ENCODE data around the gene ZC3H7B. TPM values are rescaled to one million over a fixed set of nuclear protein-coding genes. Genes with fewer than 3 reads are reported as not detected.

ZC3H7B gene
- total RNA-seq, 2 experiments from 2014 or later: 46.1 to 47.9 TPM

- intact Hi-C loops (cut with micrococcal nuclease): no loop called here
- ChIA-PET POLR2A (no interaction called here), CTCF (interaction anchor here (1.2 kb wide), 1 partner anchor 173 kb away, joined by 3 read pairs; no protein-coding TSS in a partner anchor)
- no peak overlapping the region for H3K4me3 Mint-ChIP-seq
- no peak overlapping the region for H3K27ac Mint-ChIP-seq
- DNase-seq (no peak), ATAC-seq (no peak)
- TF ChIP-seq CTCF (IDR thresholded peaks at IDR 0.05): no peak
- peaks cover 26% of the 10 kb centered on the region for H3K36me3 Mint-ChIP-seq (ENCODE audit: low read depth)
- H3K27me3 Mint-ChIP-seq: no peaks in the 10 kb centered on the region
- no peaks in the 10 kb centered on the region for H3K9me3 Mint-ChIP-seq
- no peaks in the 10 kb centered on the region for H3K4me1 Mint-ChIP-seq (ENCODE audit: low read depth)
These were observed 52.7 kb downstream of the ZC3H7B start for GRCh38 chr22:41353862-41354575.

- DNase-seq (no peak), ATAC-seq (no peak)
- no peaks in the 10 kb centered on the region for H3K27me3 Mint-ChIP-seq
- no peak overlapping the region for H3K4me3 Mint-ChIP-seq
- intact Hi-C loops (cut with micrococcal nuclease): no loop called here
- ChIA-PET CTCF (interaction anchor here (1.2 kb wide), 1 partner anchor 172 kb away, joined by 3 read pairs; no protein-coding TSS in a partner anchor), POLR2A (no interaction called here)
- no peak for TF ChIP-seq CTCF (IDR thresholded peaks at IDR 0.05)
- no peaks in the 10 kb centered on the region for H3K9me3 Mint-ChIP-seq
- no peaks in the 10 kb centered on the region for H3K4me1 Mint-ChIP-seq (ENCODE audit: low read depth)
- H3K27ac Mint-ChIP-seq: no peak overlapping the region
- peaks cover 25% of the 10 kb centered on the region for H3K36me3 Mint-ChIP-seq (ENCODE audit: low read depth)
These were observed 53.7 kb downstream of the ZC3H7B start for GRCh38 chr22:41354979-41355378.

- Mint-ChIP-seq H3K27me3 (no peaks in the 10 kb centered on the region), H3K9me3 (no peaks in the 10 kb centered on the region), H3K36me3 (ENCODE audit: low read depth) (peaks cover 17% of the 10 kb centered on the region), H3K27ac (no peak overlapping the region), H3K4me3 (no peak overlapping the region), H3K4me1 (ENCODE audit: low read depth) (no peaks in the 10 kb centered on the region)
- DNase-seq (no peak), ATAC-seq (no peak)
- no peak for TF ChIP-seq CTCF (IDR thresholded peaks at IDR 0.05)
- ChIA-PET POLR2A (no interaction called here), CTCF (no interaction called here)
- intact Hi-C loops (cut with micrococcal nuclease): no loop called here
These were observed 54.6 kb downstream of the ZC3H7B start for GRCh38 chr22:41355895-41356294.

GRCh38 chr22:41356430-41357028, 55.2 kb downstream of the ZC3H7B start:
- Mint-ChIP-seq H3K27me3 (no peaks in the 10 kb centered on the region), H3K27ac (no peak overlapping the region), H3K36me3 (ENCODE audit: low read depth) (peaks cover 17% of the 10 kb centered on the region), H3K4me1 (ENCODE audit: low read depth) (no peaks in the 10 kb centered on the region), H3K9me3 (no peaks in the 10 kb centered on the region), H3K4me3 (no peak overlapping the region)
- no peak for TF ChIP-seq CTCF (IDR thresholded peaks at IDR 0.05)
- no peak for DNase-seq
- intact Hi-C loops (cut with micrococcal nuclease): no loop called here
- ChIA-PET CTCF (no interaction called here), POLR2A (no interaction called here)
- ATAC-seq: no peak

DNA sequence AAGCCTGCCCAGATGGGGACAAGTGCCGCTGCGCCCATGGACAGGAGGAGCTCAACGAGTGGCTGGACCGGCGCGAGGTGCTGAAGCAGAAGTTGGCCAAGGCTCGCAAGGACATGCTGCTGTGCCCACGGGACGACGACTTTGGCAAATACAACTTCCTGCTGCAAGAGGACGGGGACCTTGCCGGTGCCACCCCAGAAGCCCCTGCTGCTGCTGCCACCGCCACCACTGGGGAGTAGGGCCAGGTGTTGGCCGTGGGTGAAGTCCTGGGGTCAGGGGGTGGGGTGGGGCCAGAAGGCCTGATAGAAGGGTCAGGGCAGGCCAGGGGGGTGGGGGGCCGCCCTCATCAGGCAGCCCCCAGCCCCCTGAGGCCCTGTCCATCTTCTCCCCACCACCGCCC, 55.9 kb downstream of the ZC3H7B start:
- CTCF ChIA-PET: no interaction called here
- no peaks in the 10 kb centered on the region for H3K4me1 Mint-ChIP-seq (ENCODE audit: low read depth)
- ATAC-seq: no peak
- H3K9me3 Mint-ChIP-seq: no peaks in the 10 kb centered on the region
- DNase-seq: no peak
- TF ChIP-seq CTCF (IDR thresholded peaks at IDR 0.05): no peak
- intact Hi-C loops (cut with micrococcal nuclease): no loop called here
- no peaks in the 10 kb centered on the region for H3K27me3 Mint-ChIP-seq
- H3K27ac Mint-ChIP-seq: no peak overlapping the region
- POLR2A ChIA-PET: no interaction called here
- no peak overlapping the region for H3K4me3 Mint-ChIP-seq
- peaks cover 14% of the 10 kb centered on the region for H3K36me3 Mint-ChIP-seq (ENCODE audit: low read depth)
